Endometrium (tissue), 2 donors: ENCODE measurements around the gene CPNE7.
"Not testable (repeated sequence)": the region's sequence is repeated elsewhere in the genome, so short reads cannot be mapped to it uniquely, and the experiment has no call there.

Experiments used
- FAIRE-seq: peaks from 2 replicates; lab custom pipeline; 2012; peaks lifted over from hg19 to GRCh38; lab: Jason Lieb, UNC
- donor health status: control.
- donor health status: control.

The CPNE7 gene

DNA sequence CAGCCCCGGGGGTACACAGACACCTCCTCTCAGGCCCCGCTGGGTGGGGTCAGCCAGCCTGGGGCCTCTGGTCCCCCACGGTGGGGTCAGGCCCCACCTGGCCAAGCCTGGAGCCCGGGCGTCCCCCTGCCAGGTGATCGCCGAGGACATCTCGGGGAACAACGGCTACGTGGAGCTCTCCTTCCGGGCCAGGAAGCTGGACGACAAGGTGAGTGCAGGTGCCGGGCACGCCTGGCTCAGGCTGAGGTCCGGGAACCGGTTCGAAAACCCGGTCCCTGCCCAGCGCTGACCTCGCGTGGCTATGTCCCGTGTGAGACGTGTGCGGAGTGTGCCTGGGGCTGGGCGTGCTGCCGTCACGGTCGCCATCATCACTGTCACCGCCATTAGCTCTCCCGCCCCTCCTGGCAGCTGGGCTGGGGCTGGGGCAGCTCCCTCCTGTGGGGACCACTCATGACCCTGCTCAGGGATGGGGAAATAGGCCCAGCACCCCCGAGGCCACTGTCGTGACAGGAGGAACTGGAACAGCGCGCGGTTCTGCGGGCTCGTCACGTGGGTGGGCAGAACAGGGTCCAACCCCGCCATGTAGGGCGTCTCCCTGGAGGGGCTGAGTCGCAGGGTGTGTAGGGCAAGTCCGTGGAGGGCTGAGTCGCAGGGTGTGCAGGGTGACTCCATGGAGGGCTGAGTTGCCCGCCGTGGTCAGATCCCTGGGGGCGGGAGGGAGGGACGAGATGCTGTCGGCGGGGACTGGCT is 8.5 kb downstream of the CPNE7 start:
- no peak for FAIRE-seq

GRCh38 chr16:89584768-89585549 is 9.4 kb downstream of the CPNE7 start:
- no peak for FAIRE-seq

DNA sequence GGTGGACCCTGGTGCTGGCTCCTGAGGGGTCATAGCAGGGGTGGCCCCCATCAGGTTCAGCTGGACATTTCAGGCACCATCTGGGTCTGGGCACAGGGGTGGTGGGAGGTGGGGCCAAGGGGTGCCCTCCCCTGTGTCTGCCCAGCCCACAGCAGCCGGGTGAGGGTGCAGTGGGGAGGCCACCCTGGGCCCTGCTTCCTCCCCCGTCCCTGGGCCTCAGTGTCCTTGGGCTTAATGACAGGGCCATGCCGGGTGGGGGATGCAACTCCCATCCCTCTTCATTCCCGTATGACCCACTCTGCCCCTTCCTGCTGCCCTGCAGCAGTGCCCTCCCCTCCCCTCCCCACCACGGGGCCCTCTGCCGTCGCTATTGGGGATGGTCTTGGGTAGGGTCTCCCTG is 10.7 kb downstream of the CPNE7 start:
- FAIRE-seq, result no peak

- FAIRE-seq, result no peak
These were observed 11.3 kb downstream of the CPNE7 start for GRCh38 chr16:89586853-89587252.

DNA sequence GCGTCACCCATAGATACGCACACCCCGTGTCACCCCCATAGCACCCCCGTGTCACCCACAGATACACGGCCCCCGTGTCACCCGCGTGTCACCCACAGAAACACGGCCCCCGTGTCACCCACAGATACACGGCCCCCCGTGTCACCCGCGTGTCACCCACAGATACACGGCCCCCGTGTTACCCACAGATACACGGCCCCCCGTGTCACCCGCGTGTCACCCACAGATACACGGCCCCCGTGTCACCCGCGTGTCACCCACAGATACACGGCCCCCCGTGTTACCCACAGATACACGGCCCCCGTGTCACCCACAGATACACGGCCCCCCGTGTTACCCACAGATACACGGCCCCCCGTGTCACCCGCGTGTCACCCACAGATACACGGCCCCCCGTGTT is 12.1 kb downstream of the CPNE7 start:
- not testable (repeated sequence) for FAIRE-seq

GRCh38 chr16:89588413-89589109 is 13.0 kb downstream of the CPNE7 start:
- no peak for FAIRE-seq

GRCh38 chr16:89589241-89589926 is 13.8 kb downstream of the CPNE7 start:
- FAIRE-seq, result no peak

GRCh38 chr16:89593841-89594240 is 18.3 kb downstream of the CPNE7 start:
- FAIRE-seq, result no peak

- FAIRE-seq, result no peak
These were observed 19.9 kb downstream of the CPNE7 start for GRCh38 chr16:89595330-89596060.

DNA sequence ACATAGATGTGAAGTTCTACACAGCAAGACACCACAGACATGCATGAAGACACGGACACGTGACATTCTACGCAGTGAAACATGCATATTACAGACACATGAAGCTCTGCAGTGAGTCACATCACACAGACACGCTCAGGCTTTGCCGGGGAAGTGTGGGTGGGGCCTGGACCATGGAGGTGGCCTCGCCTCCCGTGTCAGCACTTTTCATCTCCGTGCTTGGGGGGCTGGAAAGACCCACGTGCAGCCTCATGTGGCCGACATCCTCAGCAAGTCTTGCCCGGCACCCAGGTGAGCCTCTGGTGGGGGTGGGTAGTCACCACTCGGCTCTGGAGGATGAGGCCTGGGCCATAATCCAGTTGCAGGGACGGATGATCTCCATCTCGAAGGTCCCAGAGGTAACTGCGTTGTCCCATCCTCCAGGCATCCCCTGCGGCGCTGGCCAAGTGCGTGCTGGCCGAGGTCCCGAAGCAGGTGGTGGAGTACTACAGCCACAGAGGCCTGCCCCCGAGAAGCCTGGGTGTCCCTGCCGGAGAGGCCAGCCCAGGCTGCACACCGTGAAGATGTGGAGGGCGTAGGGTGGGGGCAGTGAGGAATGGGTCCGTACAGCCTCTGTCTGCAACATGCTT is 20.6 kb downstream of the CPNE7 start:
- FAIRE-seq, result no peak

- no peak for FAIRE-seq
These were observed 21.5 kb downstream of the CPNE7 start for GRCh38 chr16:89596957-89597649.

DNA sequence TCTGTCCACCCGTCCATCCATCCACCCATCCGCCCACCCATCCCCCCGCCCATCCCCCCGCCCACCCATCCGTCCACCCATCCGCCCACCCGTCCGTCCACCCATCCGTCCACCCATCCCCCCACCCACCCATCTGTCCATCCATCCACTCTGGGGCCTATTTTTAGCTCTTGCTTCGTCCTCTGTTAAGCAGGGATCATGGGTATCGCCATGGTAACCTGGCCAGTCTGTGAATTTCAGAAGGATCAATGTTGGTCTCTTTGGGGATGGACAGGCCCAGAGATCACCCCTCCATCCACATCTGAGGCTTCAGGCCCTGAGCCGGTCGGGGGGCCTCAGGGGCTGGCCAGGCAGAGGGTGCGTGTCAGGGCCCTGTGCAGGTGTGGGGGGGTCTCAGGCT is 22.6 kb downstream of the CPNE7 start:
- FAIRE-seq, result no peak

DNA sequence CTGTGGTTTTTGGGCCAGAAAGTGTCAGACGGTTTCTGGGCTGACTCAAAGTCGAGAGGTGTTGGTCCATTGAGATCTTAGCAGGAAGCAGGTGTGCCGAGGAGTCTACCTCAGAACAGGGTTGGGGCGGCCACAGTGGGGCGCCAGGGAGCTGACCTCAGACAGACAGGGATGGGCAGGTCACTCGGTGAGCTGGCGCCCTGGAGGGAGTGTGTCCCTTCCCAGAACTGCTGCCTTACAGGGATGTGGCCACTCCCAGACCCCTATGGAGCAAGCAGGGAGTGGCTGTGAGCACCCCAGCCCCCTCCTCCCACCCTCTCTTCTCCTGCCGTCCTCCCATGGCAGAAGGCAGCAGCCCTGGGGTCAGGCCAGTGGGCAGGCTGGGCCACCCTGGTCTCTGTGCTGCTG is 23.9 kb downstream of the CPNE7 start:
- FAIRE-seq, result no peak

GRCh38 chr16:89599902-89600301 is 24.3 kb downstream of the CPNE7 start:
- no peak for FAIRE-seq

DNA sequence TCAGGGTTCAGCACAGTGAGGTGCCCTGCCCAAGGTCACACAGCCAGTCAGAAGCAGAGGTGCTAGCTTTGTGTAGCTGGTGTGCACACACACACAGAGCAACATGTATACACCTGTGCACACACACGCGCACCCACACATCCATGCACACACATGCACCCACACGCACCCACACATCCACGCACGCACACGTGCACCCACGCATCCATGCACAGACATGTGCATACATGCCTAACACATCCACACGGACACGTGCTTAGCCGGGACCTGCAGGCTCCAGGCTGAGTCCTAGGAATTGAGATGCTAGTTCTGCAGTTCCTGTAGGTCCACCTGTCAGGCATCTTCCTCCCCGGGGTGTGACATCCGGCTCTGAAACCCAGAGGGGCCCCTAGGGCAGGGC is 24.9 kb downstream of the CPNE7 start:
- no peak for FAIRE-seq

- FAIRE-seq, result no peak
These were observed 25.4 kb downstream of the CPNE7 start for GRCh38 chr16:89600956-89601355.

DNA sequence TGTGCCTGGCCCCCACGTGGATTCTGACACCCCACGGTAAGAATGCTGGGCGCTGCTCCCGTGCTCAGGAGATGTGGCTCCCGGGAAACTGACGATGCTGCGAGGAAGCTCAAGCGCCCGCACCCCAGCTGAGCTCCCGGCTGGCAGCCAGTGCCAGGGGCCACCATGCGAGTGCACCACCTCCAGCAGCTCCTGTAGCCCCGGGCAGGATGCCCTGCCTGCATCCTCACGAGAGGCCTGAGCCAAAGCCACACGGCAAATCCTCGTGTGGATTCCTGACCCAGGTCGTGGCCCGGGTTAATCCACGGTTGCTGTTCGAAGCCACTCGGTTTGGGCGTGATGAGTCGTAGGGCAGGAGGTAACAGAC is 26.3 kb downstream of the CPNE7 start:
- FAIRE-seq, result no peak

DNA sequence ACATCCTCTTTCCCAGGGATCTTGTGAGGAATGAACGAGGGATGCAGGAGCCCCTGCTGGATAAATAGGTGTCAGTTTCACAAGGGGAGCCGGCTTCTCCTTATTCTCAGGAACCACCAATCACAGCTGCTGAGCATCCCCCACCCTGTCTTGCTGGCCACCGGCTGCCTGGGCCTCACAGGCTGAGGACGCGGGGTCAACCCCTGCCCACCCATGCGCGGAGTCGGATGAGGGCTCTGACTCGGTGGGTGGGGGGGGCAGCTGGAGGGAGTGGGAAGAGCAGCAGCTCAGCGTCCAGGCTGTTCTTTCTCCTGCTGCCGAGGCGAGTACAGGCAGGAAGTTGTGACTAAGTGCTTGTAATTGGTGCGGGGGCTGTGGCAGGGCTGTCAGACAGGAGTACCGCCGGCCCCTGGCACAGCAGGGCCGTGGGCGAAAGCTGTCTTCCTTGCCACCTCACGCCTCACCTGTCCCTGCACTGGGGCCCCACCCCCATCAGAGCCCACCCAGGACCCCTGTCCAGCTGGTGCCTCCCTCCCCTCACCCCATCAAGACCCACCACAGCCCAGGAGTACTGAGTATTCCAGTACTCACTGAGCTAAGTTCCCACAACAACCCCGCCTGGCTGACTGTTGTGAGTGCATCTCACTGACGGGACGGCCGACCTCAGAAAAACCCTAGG is 26.9 kb downstream of the CPNE7 start:
- no peak for FAIRE-seq

DNA sequence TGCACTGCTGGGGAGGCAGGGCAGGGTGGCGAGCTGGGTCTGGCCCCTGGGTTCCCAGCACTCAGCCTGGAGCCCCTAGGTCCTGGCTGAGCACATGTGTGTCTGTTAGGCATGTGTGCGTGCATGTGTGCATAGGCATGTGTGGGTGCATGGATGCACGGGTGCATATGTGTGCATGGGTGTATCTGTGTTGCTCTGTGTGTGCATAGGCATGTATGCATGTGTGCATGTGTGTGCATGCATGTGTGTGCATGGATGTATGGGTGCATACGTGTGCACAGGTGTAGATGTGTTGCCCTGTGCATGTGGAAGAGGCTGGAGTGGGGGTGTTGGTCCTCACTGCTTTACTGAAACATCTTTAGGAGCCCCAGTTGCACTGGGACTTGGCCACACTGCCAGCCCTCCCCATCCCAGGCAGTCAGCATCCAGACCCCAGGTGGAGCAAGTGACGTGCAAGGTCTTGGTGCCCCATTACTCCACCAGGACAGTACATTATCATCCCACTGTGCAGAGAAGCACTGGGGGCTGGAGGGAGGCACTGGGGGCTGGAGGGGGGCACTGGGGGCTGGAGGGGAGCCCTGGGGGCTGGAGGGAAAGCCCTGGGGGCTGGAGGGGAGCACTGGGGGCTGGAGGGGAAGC is 27.5 kb downstream of the CPNE7 start:
- no peak for FAIRE-seq

DNA sequence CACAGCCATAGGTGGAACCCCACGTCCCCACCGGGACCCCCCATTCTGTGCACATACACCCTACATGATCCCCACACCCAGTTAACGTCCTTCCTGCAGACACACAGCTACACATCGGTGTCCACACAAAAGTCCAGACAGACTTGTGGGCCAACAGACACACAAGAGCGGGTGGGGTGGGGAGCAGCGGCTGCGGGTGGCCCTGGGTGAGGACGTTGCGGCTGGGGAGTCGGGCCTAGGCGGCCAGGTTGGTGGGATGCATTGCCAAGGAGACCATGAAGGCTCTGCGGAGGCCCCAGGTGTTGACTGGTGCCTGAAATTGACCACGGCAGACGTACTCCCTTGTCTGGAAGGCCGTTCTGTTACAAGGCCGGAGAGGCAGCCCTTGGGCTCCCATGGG is 29.2 kb downstream of the CPNE7 start:
- no peak for FAIRE-seq
